Mesenchymal stem cell (in vitro differentiated cells and primary cell): ENCODE data around the gene YAP1.
"Not testable (repeated sequence)": the region's sequence is repeated elsewhere in the genome, so short reads cannot be mapped to it uniquely, and the experiment has no call there.

Experiments used
- DNase-seq: peaks from one replicate; pipeline ENCODE4 v3.0.0-alpha.2; 2013
- H2AFZ ChIP-seq: one replicate; pipeline ENCODE4 v1.6.1; 2013; ENCODE audit warnings: low read depth, mild to moderate bottlenecking, control low read depth, inconsistent platforms, low read length, moderate library complexity
- H2AK5ac ChIP-seq: 2 replicates; pipeline ENCODE4 v1.6.1; 2013; ENCODE audit warnings: low read length, moderate library complexity, mild to moderate bottlenecking, inconsistent platforms; ENCODE audit not compliant: severe bottlenecking
- H2BK120ac ChIP-seq: one replicate; pipeline ENCODE4 v1.6.1; 2013; ENCODE audit warnings: low read depth, mild to moderate bottlenecking, inconsistent platforms, low read length, moderate library complexity
- H2BK12ac ChIP-seq, 2 experiments: one replicate each; pipeline ENCODE4 v1.6.1; 2013; ENCODE audit warnings: inconsistent platforms in 2 of 2, low read length in 2 of 2, mild to moderate bottlenecking in 2 of 2, moderate library complexity in 2 of 2, control low read depth in 1 of 2
- H2BK15ac ChIP-seq: one replicate; pipeline ENCODE4 v1.6.1; 2013; ENCODE audit warnings: mild to moderate bottlenecking, low read depth, inconsistent platforms; ENCODE audit not compliant: poor library complexity, severe bottlenecking
- H2BK5ac ChIP-seq: 2 replicates; pipeline ENCODE4 v1.6.1; 2013; ENCODE audit warnings: low read depth, mild to moderate bottlenecking, low read length, control low read depth, inconsistent platforms; ENCODE audit not compliant: poor library complexity, severe bottlenecking
- H3K14ac ChIP-seq, 2 experiments: one replicate each; pipeline ENCODE4 v1.6.1; 2013; ENCODE audit warnings: inconsistent platforms in 2 of 2, low read length in 2 of 2, control low read depth in 1 of 2, mild to moderate bottlenecking in 1 of 2, moderate library complexity in 1 of 2
- H3K18ac ChIP-seq, 2 experiments: one replicate each; pipeline ENCODE4 v1.6.1; 2013; ENCODE audit warnings: inconsistent platforms in 2 of 2, low read length in 2 of 2, control low read depth in 1 of 2, low read depth in 1 of 2, mild to moderate bottlenecking in 1 of 2
- H3K23ac ChIP-seq, 2 experiments: one replicate each; pipeline ENCODE4 v1.6.1; 2013; ENCODE audit warnings: inconsistent platforms in 2 of 2, low read length in 2 of 2, mild to moderate bottlenecking in 2 of 2, moderate library complexity in 2 of 2, control low read depth in 1 of 2
- H3K27ac ChIP-seq: 2 replicates; pipeline ENCODE4 v1.5.1; 2013; ENCODE audit warnings: mild to moderate bottlenecking, moderate library complexity, low read length, control low read depth, inconsistent platforms; ENCODE audit not compliant: poor library complexity, severe bottlenecking
- H3K27me3 ChIP-seq, 2 experiments: 2 replicates each; pipeline versions ENCODE4 v1.6.1 to v1.7.0; 2013; ENCODE audit warnings: low read length in 2 of 2, mild to moderate bottlenecking in 2 of 2, moderate library complexity in 2 of 2, control low read depth in 1 of 2, inconsistent platforms in 1 of 2; ENCODE audit not compliant: control insufficient read depth in 1 of 2, insufficient read depth in 1 of 2
- H3K36me3 ChIP-seq, 2 experiments: 2 replicates each; pipeline versions ENCODE4 v1.6.1 to v1.7.0; 2013; ENCODE audit warnings: low read length in 2 of 2, control low read depth in 1 of 2, inconsistent platforms in 1 of 2, low read depth in 1 of 2, mild to moderate bottlenecking in 1 of 2; ENCODE audit not compliant: insufficient read depth in 2 of 2, control insufficient read depth in 1 of 2
- H3K4ac ChIP-seq, 2 experiments: one replicate each; pipeline ENCODE4 v1.6.1; 2013; ENCODE audit warnings: inconsistent platforms in 2 of 2, low read length in 2 of 2, mild to moderate bottlenecking in 2 of 2, moderate library complexity in 2 of 2, control low read depth in 1 of 2, low read depth in 1 of 2
- H3K4me1 ChIP-seq: 2 replicates; pipeline ENCODE4 v1.6.1; 2013; ENCODE audit warnings: low read depth, low read length, control low read depth; ENCODE audit not compliant: control insufficient read depth, insufficient read depth
- H3K4me2 ChIP-seq: 2 replicates; pipeline ENCODE4 v1.6.1; 2013; ENCODE audit warnings: low read length, mild to moderate bottlenecking, inconsistent platforms; ENCODE audit not compliant: poor library complexity, severe bottlenecking
- H3K4me3 ChIP-seq, 2 experiments: 2 replicates each; pipeline versions ENCODE4 v1.5.1 to v1.7.0; 2013; ENCODE audit warnings: low read length in 2 of 2, mild to moderate bottlenecking in 2 of 2, control low read depth in 1 of 2, low read depth in 1 of 2; ENCODE audit not compliant: insufficient read depth in 1 of 2
- H3K79me1 ChIP-seq: replicated peaks from 2 replicates; pipeline ENCODE4 v1.6.1; 2013; ENCODE audit warnings: mild to moderate bottlenecking, control low read depth, low read length, inconsistent platforms; ENCODE audit not compliant: poor library complexity, severe bottlenecking
- H3K9ac ChIP-seq: 2 replicates; pipeline ENCODE4 v1.7.0; 2013; ENCODE audit warnings: mild to moderate bottlenecking, low read length, moderate library complexity
- H3K9me3 ChIP-seq: 2 replicates; pipeline ENCODE4 v1.7.0; 2013; ENCODE audit warnings: mild to moderate bottlenecking, low read length; ENCODE audit not compliant: control insufficient read depth
- H4K8ac ChIP-seq: one replicate; pipeline ENCODE4 v1.6.1; 2013; ENCODE audit warnings: inconsistent platforms, mild to moderate bottlenecking, low read length, moderate library complexity
- H4K91ac ChIP-seq: one replicate; pipeline ENCODE4 v1.6.1; 2013; ENCODE audit warnings: mild to moderate bottlenecking, low read length, inconsistent platforms
- WGBS: methylation state at CpG from one replicate; pipeline ENCODE4 v1.1.7; 2013; ENCODE audit warnings: mixed read lengths; 5-methylcytosine and 5-hydroxymethylcytosine counted together

The YAP1 gene

DNA sequence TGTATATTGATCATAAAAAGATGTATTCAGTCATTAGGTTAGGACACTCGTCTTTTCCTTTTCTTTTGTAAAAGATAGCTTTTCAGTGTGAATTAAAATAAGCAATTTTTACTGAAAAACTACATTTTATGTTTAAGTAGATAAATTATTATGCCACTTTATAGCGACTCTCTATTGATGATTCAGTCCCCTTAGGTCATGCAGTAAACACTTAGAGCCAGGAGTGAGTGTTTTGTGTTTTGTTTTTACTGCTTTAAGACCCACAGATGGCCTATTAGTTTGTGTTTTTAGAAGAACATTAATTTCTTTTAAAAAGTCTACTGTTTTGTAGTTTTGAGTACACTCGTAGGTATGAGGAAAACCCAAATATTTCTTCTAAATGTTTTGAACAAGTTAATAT is 86.6 kb downstream of the YAP1 start:
- H3K27me3 ChIP-seq: no peaks in the 10 kb centered on the region
- H3K4ac ChIP-seq: no peak overlapping the region
- no peak overlapping the region for H4K8ac ChIP-seq
- H3K36me3 ChIP-seq: peaks cover 2 to 46% of the 10 kb centered on the region in 2 experiments
- H3K9ac ChIP-seq: peak overlapping the region; percentile 56
- H2BK5ac ChIP-seq: no peak overlapping the region
- no peak overlapping the region for H3K14ac ChIP-seq
- H3K9me3 ChIP-seq: peaks cover 3% of the 10 kb centered on the region
- H2BK12ac ChIP-seq: no peak overlapping the region
- H2BK120ac ChIP-seq: no peak overlapping the region
- H2BK15ac ChIP-seq: no peak overlapping the region
- no peak overlapping the region for H3K23ac ChIP-seq
- no peak overlapping the region for H3K27ac ChIP-seq
- peaks cover 15% of the 10 kb centered on the region for H3K79me1 ChIP-seq
- no peak overlapping the region for H4K91ac ChIP-seq
- no peak overlapping the region for H3K4me2 ChIP-seq
- WGBS: 0% methylated on average over 1 of the region's 3 CpGs
- H2AK5ac ChIP-seq: no peak overlapping the region
- H3K4me1 ChIP-seq: no peaks in the 10 kb centered on the region
- H3K18ac ChIP-seq: no peak overlapping the region
- no peak overlapping the region for H3K4me3 ChIP-seq
- no peak overlapping the region for H2AFZ ChIP-seq
- DNase-seq: peak; percentile 62

DNA sequence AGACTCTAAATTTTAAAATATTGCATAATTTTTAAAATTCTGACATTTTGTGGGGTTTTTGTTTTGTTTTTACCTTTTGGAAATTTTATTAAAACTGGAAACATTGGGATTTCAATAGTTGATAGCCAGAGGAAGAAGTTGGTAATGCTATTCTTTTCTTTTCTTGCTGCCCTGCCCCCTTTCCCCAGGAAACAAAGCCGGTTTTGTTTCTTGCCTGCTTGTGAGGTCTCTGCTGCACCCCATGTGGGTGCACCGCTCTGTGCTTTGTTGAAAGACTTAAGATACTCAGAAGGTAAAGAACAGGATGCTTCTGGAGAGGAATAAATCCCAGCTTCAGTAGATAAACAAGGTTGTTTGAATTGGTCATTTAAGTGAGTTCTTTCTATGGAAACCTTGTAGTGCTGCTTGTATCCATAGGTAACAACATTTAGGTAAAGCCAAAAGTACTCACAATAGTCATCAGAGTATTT is 87.5 kb downstream of the YAP1 start:
- peaks cover 15% of the 10 kb centered on the region for H3K79me1 ChIP-seq
- H4K91ac ChIP-seq: no peak overlapping the region
- H3K4ac ChIP-seq: no peak overlapping the region
- H3K23ac ChIP-seq: no peak overlapping the region
- no peak overlapping the region for H2BK12ac ChIP-seq
- peaks cover 3% of the 10 kb centered on the region for H3K9me3 ChIP-seq
- peak overlapping the region; percentile 56 for H3K9ac ChIP-seq
- H2BK5ac ChIP-seq: no peak overlapping the region
- no peak overlapping the region for H3K4me3 ChIP-seq
- H3K18ac ChIP-seq: no peak overlapping the region
- no peak for DNase-seq
- H2AK5ac ChIP-seq: no peak overlapping the region
- H2BK120ac ChIP-seq: no peak overlapping the region
- peaks cover 2 to 48% of the 10 kb centered on the region in 2 experiments for H3K36me3 ChIP-seq
- no peak overlapping the region for H3K27ac ChIP-seq
- no peaks in the 10 kb centered on the region for H3K27me3 ChIP-seq
- no peak overlapping the region for H3K14ac ChIP-seq
- 22% methylated on average over 2 of the region's 2 CpGs for WGBS
- H3K4me1 ChIP-seq: no peaks in the 10 kb centered on the region
- H4K8ac ChIP-seq: no peak overlapping the region
- H3K4me2 ChIP-seq: no peak overlapping the region
- no peak overlapping the region for H2AFZ ChIP-seq
- H2BK15ac ChIP-seq: no peak overlapping the region

DNA sequence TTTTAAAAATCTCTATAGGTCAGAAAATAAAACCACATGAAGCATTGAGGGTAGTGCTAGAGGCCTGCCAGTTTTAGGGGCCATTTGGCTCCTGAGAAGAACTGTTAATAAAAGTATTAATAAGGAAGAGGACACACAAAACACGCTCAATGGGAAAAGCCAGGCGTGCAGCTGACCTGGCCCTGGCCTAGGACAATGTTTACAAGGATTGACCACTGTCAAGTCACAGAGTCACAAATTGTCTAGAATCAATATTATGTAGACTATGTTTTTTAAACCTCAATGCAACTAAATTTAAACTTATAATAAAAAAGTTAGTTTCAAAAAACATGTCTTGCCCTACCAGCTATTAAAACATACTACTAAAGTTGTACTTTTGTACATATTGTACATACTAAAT is 89.4 kb downstream of the YAP1 start:
- Histone ChIP-seq H3K36me3 (peaks cover 2 to 42% of the 10 kb centered on the region in 2 experiments), H3K27me3 (no peaks in the 10 kb centered on the region), H4K8ac (no peak overlapping the region), H3K4me2 (no peak overlapping the region), H3K14ac (no peak overlapping the region), H2BK120ac (no peak overlapping the region), H3K79me1 (peaks cover 15% of the 10 kb centered on the region), H3K4me3 (no peak overlapping the region), H2AFZ (no peak overlapping the region), H3K4ac (no peak overlapping the region), H2BK15ac (no peak overlapping the region), H2AK5ac (no peak overlapping the region), H3K27ac (no peak overlapping the region), H2BK5ac (no peak overlapping the region), H3K18ac (no peak overlapping the region), H3K9ac (no peak overlapping the region), H3K23ac (no peak overlapping the region), H2BK12ac (no peak overlapping the region), H4K91ac (no peak overlapping the region), H3K9me3 (peaks cover 3% of the 10 kb centered on the region), H3K4me1 (peaks cover 2% of the 10 kb centered on the region)
- no CpG with 5 or more reads among the region's 2 CpGs for WGBS
- DNase-seq: no peak

DNA sequence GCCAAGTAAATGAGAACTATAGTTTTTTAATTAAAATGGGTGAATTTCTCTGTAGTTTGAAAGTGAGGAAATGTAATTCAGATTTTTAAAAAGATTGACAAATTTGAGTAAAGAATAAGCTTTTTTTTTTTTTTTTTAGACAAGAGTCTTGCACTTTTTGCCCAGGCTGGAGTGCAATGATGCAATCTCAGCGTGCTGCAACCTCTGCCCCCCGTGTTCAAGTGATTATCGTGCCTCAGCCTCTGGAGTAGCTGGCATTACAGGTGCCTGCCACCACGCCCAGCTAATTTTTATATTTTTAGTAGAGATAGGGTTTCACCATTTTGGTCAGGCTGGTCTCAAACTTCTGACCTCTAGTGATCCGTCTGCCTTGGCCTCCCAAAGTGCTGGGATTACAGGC is 90.1 kb downstream of the YAP1 start:
- not testable (repeated sequence) for H4K91ac ChIP-seq, H2BK5ac ChIP-seq, H3K14ac ChIP-seq, DNase-seq, H3K18ac ChIP-seq, H2AFZ ChIP-seq, H3K27ac ChIP-seq, H3K27me3 ChIP-seq, H3K4me3 ChIP-seq, H3K4ac ChIP-seq, H2AK5ac ChIP-seq, H3K9ac ChIP-seq, H3K9me3 ChIP-seq, H3K23ac ChIP-seq, H2BK15ac ChIP-seq, H4K8ac ChIP-seq, H3K4me2 ChIP-seq, H3K4me1 ChIP-seq, H2BK12ac ChIP-seq, H2BK120ac ChIP-seq
- peaks cover 11% of the 10 kb centered on the region for H3K79me1 ChIP-seq
- H3K36me3 ChIP-seq: peaks cover 0 to 36% of the 10 kb centered on the region in 2 experiments
- 98% methylated on average over 5 of the region's 5 CpGs for WGBS
